ENCODE data around the gene NRIP3.
"Not testable (repeated sequence)": the region's sequence is repeated elsewhere in the genome, so short reads cannot be mapped to it uniquely, and the experiment has no call there.

The NRIP3 gene

GRCh38 chr11:8937659-8938058 lies 66.1 kb downstream of the NRIP3 start:
- Mint-ChIP-seq H3K4me3 (no peak overlapping the region), H3K27ac (no peak overlapping the region), H3K36me3 (ENCODE audit: low read depth) (no peaks in the 10 kb centered on the region), H3K4me1 (ENCODE audit: low read depth) (peaks cover 3% of the 10 kb centered on the region), H3K9me3 (no peaks in the 10 kb centered on the region), H3K27me3 (ENCODE audit: low read depth) (peaks cover 8% of the 10 kb centered on the region)

DNA sequence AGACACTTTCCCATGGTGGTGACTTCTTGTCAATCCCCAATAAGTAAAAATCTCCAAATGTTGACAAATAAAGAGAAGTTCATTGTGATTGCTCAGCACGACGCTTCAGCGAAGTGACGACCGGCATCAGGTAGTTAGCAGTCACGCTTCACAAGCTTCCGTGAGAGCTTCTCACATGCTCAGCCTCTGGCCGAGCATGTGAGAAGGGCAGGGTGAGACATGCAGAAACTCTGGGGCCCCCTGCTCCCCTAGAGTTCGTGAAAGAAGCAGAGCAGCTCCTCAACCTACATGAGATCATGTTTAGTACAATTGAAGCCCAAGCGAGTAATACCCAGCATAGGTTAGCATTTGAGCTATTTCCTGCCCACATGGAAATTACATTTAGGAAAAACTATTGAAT lies 66.6 kb downstream of the NRIP3 start:
- Mint-ChIP-seq H3K36me3 (ENCODE audit: low read depth) (no peaks in the 10 kb centered on the region), H3K4me3 (no peak overlapping the region), H3K4me1 (ENCODE audit: low read depth) (peaks cover 3% of the 10 kb centered on the region), H3K9me3 (no peaks in the 10 kb centered on the region), H3K27ac (no peak overlapping the region), H3K27me3 (ENCODE audit: low read depth) (peaks cover 8% of the 10 kb centered on the region)

DNA sequence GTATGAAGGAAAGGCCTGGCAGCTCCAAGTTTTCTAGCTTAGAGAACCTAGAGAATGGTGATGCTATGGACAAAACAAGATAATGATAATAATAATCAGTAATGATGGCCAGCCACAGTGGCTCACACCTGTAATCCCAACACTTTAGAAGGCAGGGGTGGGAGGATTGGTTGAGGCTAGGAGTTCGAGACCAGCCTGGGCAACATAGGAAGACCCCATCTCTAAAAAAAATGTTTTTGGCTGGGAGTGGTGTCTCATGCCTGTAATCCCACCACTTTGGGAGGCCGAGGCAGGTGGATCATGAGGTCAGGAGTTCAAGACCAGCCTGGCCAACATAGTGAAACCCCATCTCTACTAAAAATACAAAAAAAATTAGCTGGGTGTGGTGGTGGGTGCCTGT lies 68.0 kb downstream of the NRIP3 start:
- H3K4me3 Mint-ChIP-seq; H3K27me3 Mint-ChIP-seq (ENCODE audit: low read depth); H3K4me1 Mint-ChIP-seq (ENCODE audit: low read depth); H3K9me3 Mint-ChIP-seq; H3K27ac Mint-ChIP-seq; H3K36me3 Mint-ChIP-seq (ENCODE audit: low read depth): not testable (repeated sequence)

DNA sequence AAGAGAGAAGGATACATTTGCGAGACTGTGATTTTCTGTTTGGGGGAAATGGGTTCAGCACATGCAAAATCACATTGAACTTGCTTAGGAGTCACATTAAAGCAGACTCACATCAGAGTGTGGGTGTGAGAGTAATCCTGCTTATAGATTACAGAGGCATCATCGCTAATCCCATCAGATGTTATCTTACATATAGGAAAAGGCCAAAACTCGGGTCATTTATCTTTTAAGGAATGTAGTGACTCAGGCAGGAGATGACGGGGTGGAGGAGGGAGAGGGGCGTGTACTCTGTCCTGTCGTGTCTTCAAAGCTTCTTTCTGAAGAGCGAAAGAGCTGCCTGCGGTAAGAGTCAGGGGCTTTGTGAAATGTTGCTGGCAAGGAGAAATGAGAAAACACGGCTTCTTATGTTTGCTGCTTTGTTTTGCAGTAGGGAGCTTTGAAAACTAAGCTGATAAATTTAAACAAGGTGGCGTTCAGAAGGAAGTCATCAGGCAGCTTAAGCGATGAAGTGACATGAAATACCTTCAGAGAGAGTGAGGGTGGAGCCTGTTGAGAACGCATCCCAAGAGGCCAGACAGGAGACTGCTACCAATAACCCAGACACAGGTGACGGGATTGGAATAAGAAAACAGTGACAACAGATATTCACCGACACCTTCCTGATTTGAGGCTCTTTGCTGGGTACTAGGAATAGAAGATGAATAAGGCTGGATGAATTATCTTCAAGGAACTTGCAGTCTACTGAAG lies 68.9 kb downstream of the NRIP3 start:
- H3K4me3 Mint-ChIP-seq, result no peak overlapping the region
- no peak overlapping the region for H3K27ac Mint-ChIP-seq
- no peaks in the 10 kb centered on the region for H3K9me3 Mint-ChIP-seq
- H3K36me3 Mint-ChIP-seq (ENCODE audit: low read depth), result no peaks in the 10 kb centered on the region
- H3K4me1 Mint-ChIP-seq (ENCODE audit: low read depth), result peaks cover 3% of the 10 kb centered on the region
- no peaks in the 10 kb centered on the region for H3K27me3 Mint-ChIP-seq (ENCODE audit: low read depth)

- Mint-ChIP-seq H3K4me1 (ENCODE audit: low read depth) (peaks cover 3% of the 10 kb centered on the region), H3K4me3 (no peak overlapping the region), H3K9me3 (no peaks in the 10 kb centered on the region), H3K36me3 (ENCODE audit: low read depth) (no peaks in the 10 kb centered on the region), H3K27me3 (ENCODE audit: low read depth) (no peaks in the 10 kb centered on the region), H3K27ac (no peak overlapping the region)
These were observed 69.9 kb downstream of the NRIP3 start for GRCh38 chr11:8933931-8934330.

DNA sequence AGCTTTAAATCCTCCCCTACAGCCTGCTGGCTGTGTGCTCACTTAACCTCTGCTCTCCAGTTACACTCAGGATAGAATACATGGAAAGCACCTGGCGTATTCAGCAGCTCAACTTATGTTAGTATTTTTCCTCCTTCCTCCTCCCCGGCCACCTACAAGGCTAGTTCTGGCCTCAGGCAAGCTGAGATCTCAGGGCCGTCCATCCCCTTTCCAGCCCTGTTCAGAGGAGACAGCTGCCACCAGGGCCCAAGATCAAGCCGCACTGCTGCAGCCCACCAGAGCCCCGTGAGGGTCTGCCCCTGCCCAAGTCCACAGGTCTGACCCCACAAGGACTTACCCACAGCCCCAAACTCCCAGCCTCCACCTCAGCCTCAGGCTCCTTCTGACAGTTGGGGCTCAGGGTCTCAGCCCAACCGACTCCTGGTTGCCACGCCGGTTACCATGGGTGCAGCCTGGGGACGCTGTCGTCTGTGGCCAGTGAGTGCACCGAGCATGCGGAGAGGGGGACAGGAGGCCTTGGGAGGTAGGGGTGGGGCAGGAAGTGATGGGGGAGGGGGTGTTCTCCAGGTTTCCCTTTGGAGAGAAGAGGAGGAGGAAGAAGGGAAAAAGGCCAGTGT lies 71.1 kb downstream of the NRIP3 start, which contains the start of gene C11orf16:
TSS of gene C11orf16 (minus strand) at position 384 of the 617 bp plus-strand sequence. CDS start 639 bp downstream, outside the sequence.
- Mint-ChIP-seq H3K36me3 (ENCODE audit: low read depth) (no peaks in the 10 kb centered on the region), H3K27me3 (ENCODE audit: low read depth) (no peaks in the 10 kb centered on the region), H3K4me1 (ENCODE audit: low read depth) (peaks cover 3% of the 10 kb centered on the region), H3K9me3 (no peaks in the 10 kb centered on the region), H3K4me3 (no peak within 1 kb of the TSS), H3K27ac (no peak within 1 kb of the TSS)
